Stimulated activated CD4-positive, alpha-beta T cell treated with anti-CD3 and anti-CD28 coated beads, Interleukin-12 subunit alpha, Interleukin-12 subunit beta, amount 100 ng/mL, for 48 hours (primary cell): ENCODE data around the gene TAGAP.
"Not testable (repeated sequence)": the region's sequence is repeated elsewhere in the genome, so short reads cannot be mapped to it uniquely, and the experiment has no call there.

Experiments
- DNase-seq, 3 donors: peaks; one replicate each; pipeline ENCODE4 v3.0.0-alpha.2; 2020; ENCODE audit warnings: low read depth in 2 of 3, low spot score in 1 of 3

The TAGAP gene

DNA sequence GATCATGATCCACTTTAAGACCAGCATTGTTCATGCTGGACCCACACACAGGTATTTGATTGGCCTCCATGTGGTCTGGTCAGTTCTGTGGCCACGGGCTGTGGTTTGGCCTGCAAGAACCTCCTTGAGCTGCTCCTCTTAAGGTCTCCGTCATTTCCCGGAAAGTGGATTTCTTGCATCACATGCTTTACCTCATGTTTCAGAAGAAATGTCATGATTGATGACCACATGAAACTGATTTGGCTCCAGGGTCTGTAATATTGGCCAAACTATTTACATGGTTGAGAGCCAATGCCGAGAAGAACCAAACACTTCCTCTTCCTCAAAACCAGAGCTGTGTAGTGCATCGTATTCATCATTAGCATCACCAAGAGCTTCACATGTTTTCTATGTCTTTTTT lies 31.6 kb downstream of the TAGAP start:
- DNase-seq, result no peak

DNA sequence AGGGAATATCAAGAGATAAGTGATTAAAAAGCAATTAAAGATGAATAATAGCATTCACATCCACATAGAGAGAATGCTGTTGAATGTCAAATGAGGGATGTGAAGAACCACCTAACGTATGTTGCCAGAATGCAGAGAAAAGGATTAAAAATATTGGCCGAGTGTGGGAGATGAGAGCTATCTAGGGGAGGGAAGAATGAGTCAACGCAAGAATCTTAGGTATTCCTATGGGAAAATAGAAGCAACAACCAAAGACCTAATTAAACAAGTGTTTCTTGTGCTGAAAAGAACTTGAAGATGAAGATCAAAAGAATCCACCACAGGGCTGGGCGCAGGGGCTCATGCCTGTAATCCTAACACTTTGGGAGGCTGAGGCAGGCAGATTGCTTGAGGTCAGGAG lies 32.6 kb downstream of the TAGAP start:
- no peak for DNase-seq

DNA sequence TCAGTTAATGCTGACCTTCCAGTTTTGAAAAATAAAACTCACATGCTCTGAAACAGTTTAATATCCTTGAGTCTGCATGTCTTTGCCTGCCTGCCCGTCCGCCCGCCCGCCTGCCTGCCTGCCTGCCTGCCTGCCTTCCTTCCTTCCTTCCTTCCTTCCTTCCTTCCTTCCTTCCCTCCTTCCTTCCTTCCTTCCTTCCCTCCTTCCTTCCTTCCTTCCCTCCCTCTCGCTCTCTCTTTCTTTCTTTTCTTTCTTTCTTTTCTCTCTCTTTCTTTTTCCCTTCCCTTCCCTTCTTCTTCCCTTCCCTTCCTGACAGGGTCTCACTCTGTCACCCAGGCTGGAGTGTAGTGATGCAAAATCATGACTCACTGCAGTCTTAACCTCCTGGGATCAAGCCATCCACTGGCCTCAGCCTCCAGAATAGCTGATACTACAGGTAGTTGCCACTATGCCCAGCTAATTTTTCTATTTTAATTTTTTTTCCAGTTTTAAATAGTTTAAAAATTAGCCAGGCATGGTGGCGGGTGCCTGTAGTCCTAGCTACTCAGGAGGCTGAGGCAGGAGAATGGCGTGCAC lies 34.7 kb downstream of the TAGAP start:
- not testable (repeated sequence) for DNase-seq

DNA sequence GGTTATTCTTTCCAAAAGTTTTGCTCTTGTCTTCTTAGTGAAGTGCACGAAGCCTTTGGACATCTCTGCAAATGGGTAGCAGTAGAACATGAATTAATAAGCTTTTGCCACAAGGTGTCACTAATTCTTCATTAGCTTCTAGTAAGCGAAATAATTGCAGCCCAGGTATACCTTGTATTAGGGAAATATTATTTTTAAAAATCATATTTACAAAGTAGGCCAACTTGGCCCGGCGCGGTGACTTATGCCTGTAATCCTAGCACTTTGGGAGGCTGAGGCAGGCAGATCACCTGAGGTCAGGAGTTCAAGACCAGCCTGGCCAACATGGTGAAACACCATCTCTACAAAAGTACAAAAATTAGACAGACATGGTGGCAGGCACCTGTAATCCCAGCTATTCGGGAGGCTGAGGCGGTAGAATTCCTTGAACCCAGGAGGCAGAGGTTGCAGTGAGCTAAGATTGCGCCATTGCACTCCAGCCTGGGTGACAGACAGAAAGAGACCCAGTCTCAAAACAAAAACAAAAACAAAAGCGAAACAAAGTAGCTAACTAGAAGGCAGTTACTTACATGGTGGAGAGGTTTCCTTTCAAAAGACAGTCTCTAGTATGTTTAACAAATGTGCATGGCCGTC lies 36.0 kb downstream of the TAGAP start:
- DNase-seq, result no peak

DNA sequence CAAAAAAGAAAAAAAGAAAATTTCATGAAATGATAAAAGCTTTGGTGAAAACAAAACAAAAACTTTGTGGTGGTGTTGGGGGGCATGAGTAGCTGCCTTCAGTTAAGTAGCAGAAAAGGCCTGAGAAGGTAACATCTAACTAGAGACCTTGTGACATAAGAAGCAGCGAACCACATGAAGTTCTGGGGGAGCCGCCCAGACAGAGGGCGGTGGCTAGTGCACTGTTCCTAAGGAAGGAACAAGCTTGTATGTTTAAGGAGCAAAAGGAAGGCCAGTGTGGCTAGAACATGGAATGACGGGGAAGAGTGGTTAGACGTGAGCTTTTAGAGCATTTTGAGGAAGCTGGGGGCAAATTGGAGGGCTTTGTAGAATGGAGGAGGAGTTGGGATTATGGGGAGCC lies 37.3 kb downstream of the TAGAP start:
- no peak for DNase-seq

DNA sequence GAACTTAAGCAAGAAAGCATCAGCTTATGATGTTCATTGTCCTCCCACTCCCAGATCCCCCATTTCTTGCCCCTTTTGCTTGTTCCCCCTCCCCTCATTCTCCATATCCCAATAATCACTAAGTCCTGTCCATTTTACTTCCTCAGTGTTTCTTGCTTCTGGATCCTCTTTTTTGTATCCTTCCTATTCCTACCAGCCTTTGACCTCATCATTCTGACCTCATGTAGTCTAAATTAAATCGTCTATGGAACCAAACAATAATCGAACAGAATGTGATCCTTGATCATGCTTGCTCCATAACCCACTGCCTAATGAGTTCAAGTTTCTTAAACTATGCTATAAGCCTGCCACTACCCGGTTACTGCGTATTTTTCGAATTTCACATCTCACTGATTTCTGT lies 39.4 kb downstream of the TAGAP start:
- no peak for DNase-seq

DNA sequence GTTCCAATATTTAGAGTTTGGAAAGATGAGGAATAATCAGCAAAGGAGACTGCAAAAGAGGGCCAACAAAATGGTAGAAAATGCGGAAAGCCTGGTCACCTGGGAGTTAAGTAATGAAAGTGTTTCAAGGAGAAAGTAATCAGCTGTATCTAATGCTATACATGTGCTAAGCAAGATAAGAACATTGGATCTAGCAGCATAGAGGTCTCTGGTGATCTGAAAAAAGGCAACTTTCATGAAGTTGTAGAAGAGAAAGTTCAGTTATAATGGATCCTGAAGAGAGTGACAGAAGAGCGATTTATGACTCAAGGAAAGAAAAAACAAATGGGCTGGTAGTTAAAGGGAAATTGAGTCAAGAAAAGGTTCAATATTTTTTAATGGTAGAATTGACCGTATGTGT lies 40.2 kb downstream of the TAGAP start:
- DNase-seq, result no peak

DNA sequence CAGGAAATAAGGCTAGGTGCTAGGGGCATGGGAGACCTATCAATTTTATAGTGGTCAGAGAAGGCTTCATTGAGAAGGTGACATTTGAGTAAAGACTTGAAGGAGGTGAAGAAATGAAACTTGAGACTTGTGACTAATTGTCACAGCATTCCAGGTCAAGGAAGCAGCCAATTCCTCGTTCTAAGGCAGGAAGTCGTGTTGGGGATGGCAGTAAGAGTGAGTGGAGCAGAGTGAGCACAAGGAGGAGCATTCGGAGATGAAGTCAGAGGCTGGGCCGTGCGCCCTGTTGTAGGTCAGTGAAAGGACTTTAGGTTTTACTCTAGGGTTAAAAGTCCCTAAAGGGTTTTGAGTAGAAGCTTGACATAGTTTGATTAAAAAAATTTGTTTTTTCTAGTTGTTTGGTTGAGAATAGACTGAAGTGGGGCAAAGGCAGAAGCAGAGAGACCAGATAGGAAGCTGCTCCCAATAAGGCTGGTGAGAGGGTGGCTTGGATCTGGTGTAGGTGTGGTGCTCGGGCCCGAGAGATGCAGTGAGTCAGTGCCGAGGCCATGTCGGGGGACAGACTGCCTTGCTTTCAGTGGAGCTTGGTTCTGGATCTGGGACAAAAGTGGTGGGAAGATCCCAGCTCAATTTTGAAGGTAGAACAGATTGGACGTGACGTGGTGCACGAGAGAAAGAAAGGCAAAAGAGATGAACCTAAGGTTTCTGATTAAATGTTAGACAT lies 42.2 kb downstream of the TAGAP start:
- DNase-seq, result no peak

DNA sequence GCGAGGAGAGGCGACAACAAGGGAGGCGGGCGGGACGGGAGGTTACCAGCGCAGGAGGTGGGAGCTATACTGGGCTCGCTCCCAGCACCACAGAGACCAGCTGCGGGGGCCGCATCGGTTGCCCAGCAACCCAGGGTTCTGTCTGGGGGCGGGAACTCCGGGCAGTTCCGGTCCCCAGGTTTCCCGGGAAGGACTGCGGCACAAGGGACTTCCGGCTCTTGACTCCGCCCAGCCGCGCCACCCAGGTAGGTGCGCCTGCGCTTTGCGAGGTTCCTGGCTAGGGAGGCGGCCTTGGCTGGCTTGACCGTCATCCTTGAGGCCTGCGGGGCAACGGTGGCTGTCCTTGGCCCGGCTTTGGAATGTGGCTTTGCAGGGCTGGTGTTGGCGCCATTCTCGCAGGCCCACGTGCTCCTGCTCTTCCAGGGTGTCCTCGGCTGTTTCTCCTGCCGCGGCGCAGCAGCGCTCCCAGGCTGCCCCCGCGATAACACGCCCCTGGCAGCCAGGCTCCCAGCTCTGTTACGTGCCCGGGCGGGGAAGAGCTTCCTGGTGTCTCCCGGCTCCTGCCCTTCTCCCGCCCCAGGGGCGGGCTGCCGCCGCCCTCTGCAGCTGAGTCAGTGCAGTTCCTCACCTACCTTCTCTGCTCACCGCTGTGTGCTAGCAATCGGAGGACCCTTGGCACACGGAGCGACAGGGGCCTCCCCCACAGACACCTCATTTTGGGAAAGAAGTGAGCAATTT lies 45.0 kb downstream of the TAGAP start, which contains the start of gene RSPH3:
Gene RSPH3 (minus strand): TSS at position 537 of the 738 bp plus-strand sequence. CDS start 652 bp downstream, outside the sequence.
- peak; percentile 90 to 95 (median 92) for DNase-seq

DNA sequence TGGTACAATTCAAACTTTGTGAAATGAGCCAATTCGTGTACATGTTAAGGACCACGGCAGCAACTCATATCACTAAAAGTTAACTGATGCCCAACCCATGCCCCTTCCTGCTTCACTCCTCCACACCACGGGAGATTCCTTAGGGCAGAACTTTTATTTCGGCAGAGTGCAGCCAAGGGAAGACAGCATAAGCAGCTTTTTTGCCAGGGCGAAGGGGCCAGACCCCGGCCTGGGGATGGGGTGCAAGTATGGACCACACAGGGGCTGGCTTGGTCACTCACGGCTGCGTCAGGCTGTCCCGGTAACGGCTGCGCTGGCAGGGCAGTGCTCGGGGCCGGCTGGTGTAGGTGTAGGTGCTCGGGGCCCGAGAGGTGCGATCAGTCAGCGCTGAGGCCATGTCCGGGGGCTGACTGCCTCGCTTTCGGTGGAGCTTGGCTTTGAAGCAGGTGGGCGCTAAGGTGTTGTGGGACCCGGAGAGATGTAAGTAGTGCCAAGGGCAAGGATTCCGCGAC lies 45.6 kb downstream of the TAGAP start:
- DNase-seq, result peak in 1 of 3 donors; percentile 17

DNA sequence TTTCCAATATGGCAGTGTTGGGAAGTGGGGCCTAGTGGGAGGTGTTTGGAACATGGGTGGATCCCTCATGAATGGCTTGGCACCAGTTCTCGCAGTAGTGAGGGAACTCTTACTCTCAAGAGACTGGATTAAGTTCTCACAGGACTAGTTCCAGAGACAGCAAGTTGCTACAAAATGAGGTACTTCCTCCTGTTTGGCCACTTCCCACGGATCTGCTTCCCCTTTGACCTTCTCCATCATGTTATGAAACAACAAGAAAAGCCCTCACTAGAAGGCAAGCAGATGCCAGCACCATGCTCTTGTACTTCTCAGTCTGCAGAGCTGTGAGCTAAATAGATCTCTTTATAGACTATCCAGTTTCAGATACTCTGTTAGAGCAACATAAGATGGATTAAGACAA lies 47.9 kb downstream of the TAGAP start:
- no peak for DNase-seq

DNA sequence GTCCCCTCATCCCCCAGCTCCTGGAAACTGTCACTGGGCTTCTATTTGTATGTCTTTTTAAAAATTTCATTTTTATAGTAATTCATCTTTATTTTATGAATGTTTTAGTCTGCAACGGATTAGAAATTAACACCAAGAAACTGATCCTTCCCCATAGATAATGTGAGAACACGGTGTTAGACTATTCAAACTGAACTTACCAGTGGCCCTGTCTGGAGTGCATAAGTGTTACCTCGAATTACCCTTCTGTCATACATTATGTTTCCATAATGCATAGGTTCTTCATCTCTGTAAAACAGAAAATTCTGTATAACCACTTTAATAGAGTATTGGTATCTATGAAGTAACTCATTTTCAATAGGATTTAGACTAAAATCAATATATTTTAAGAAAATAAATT lies 51.2 kb downstream of the TAGAP start:
- no peak for DNase-seq

DNA sequence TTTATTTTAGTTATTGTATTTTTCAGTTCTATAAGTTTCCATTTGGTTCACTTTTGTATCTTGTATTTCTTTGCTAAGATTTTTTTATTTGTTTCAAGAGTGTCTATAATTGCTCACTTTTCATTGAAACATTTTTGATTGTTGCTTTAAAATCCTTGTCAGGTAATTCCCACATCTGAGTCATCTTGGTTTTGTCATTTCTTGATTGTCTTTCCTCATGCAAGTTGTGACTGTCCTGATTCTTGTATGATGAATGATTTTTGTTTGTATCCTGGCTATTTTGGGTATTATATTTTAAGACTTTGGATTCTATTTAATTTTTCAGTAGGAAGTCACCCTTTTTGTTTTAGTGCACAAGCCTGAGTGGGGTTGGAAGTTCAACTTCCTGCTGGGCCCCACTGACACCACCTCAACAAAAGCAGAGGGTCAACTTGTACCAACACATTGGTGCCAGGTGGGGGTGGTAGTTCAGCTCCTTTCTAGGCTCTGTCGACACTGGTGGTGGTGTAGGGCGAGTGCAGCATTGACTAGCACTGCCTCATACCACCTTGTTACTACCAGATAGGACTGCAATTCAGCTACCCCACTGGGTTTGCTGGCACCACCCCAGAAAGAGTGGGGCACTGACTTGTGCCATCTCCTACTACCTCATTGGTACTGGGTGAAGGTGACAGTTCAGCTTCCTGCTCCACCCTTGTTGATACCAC lies 53.6 kb downstream of the TAGAP start:
- peak in 1 of 3 donors; percentile 25 for DNase-seq

DNA sequence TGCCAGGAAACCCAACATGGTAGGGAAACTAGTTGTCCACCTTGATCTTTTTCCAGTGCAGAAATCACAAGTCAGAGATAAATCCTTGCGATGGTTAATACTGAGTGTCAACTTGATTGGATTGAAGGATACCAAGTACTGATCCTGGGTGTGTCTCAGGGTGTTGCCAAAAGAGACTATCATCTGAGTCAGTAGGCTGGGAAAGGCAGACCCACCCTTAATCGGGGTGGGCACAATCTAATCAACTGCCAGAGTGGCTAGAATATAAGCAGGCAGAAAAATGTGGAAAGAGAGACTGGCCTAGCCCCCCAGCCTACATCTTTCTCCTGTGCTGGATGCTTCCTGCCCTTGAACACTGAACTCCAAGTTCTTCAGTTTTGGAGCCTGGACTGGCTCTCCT lies 55.1 kb downstream of the TAGAP start:
- not testable (repeated sequence) for DNase-seq

DNA sequence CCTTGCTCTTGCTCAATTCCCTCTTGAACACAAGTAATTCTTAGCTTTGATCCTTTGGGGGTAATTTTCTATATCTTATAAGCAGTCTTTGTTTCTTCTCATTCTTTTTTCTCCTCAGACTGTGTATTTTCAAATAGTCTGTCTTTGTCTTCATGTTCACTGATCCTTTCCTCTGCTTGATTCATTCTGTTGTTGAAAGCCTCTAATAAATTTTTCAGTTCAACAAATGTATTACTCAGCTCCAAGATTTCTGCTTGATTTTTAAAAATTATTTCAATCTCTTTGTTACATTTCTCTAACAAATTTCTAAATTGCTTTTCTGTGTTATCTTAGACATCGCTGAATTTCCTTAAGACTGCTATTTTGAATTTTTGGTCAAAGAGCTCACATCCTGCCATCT lies 56.3 kb downstream of the TAGAP start:
- no peak for DNase-seq

DNA sequence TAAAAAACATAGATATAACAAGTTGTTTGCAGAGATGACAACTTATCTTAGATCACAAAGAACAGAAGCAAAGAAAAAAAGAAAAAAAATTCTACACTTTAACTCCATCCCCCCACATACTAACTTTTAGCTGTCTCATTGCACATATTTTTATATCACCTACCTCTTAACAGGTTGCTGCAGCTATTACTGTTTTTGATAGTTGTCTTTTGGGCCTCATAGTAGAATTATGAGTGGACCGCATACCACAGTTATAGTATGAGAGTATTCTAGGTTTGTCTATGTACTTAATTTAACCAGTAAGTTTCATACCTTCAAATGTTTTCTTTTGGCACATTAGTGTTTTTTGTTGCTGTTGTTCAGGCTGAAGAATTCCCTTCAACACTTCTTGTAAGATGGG lies 57.1 kb downstream of the TAGAP start:
- DNase-seq, result no peak
